ENCODE results near the gene BRICD5. TPM values are rescaled to one million over a fixed set of nuclear protein-coding genes. Genes with fewer than 3 reads are reported as not detected.
"Not testable (repeated sequence)": the region's sequence is repeated elsewhere in the genome, so short reads cannot be mapped to it uniquely, and the experiment has no call there.

Gene BRICD5
- total RNA-seq, 1 donor from 2014 or later: 32.0 TPM

- DNase-seq (ENCODE audit: low read depth, low spot score): no peak
- H3K27ac Mint-ChIP-seq (ENCODE audit: unreplicated experiment): no peak overlapping the region
- peaks cover 3% of the 10 kb centered on the region for H3K27me3 Mint-ChIP-seq (ENCODE audit: low read depth)
- H3K36me3 Mint-ChIP-seq (ENCODE audit: low read depth): peaks cover 5% of the 10 kb centered on the region
- no peak for TF ChIP-seq CTCF (conservative IDR thresholded peaks at IDR 0.05)
- H3K9me3 Mint-ChIP-seq: no peaks in the 10 kb centered on the region
- H3K4me1 Mint-ChIP-seq: no peaks in the 10 kb centered on the region
- H3K4me3 Mint-ChIP-seq: peak overlapping the region; percentile 15
Measured at GRCh38 chr16:2244926-2245795, 34.5 kb upstream of the BRICD5 start.

- no peak for TF ChIP-seq CTCF (conservative IDR thresholded peaks at IDR 0.05)
- Mint-ChIP-seq H3K4me3 (no peak overlapping the region), H3K36me3 (ENCODE audit: low read depth) (peaks cover 5% of the 10 kb centered on the region), H3K4me1 (no peaks in the 10 kb centered on the region), H3K9me3 (no peaks in the 10 kb centered on the region), H3K27me3 (ENCODE audit: low read depth) (peaks cover 10% of the 10 kb centered on the region), H3K27ac (ENCODE audit: unreplicated experiment) (no peak overlapping the region)
- DNase-seq (ENCODE audit: low read depth, low spot score): no peak
Measured at GRCh38 chr16:2244301-2244700, 33.6 kb upstream of the BRICD5 start.

- H3K27me3 Mint-ChIP-seq (ENCODE audit: low read depth): peaks cover 12% of the 10 kb centered on the region
- TF ChIP-seq CTCF (conservative IDR thresholded peaks at IDR 0.05): no peak
- no peak for DNase-seq (ENCODE audit: low read depth, low spot score)
- H3K27ac Mint-ChIP-seq (ENCODE audit: unreplicated experiment): no peak overlapping the region
- H3K9me3 Mint-ChIP-seq: no peaks in the 10 kb centered on the region
- no peaks in the 10 kb centered on the region for H3K4me1 Mint-ChIP-seq
- H3K36me3 Mint-ChIP-seq (ENCODE audit: low read depth): peaks cover 5% of the 10 kb centered on the region
- peak overlapping the region; percentile 22 for H3K4me3 Mint-ChIP-seq
Measured at GRCh38 chr16:2243781-2244180, 33.1 kb upstream of the BRICD5 start.

- Mint-ChIP-seq H3K36me3 (ENCODE audit: low read depth) (peaks cover 5% of the 10 kb centered on the region), H3K4me1 (no peaks in the 10 kb centered on the region), H3K27me3 (ENCODE audit: low read depth) (peaks cover 17% of the 10 kb centered on the region), H3K4me3 (no peak overlapping the region), H3K9me3 (no peaks in the 10 kb centered on the region), H3K27ac (ENCODE audit: unreplicated experiment) (no peak overlapping the region)
- no peak for TF ChIP-seq CTCF (conservative IDR thresholded peaks at IDR 0.05)
- DNase-seq (ENCODE audit: low read depth, low spot score): no peak
Measured at GRCh38 chr16:2243031-2243528, 32.4 kb upstream of the BRICD5 start.

GRCh38 chr16:2242598-2242997, 31.9 kb upstream of the BRICD5 start:
- TF ChIP-seq CTCF (conservative IDR thresholded peaks at IDR 0.05): no peak
- H3K27me3 Mint-ChIP-seq (ENCODE audit: low read depth): peaks cover 19% of the 10 kb centered on the region
- no peaks in the 10 kb centered on the region for H3K4me1 Mint-ChIP-seq
- peak overlapping the region; percentile 4 for H3K4me3 Mint-ChIP-seq
- no peaks in the 10 kb centered on the region for H3K9me3 Mint-ChIP-seq
- DNase-seq (ENCODE audit: low read depth, low spot score): no peak
- H3K36me3 Mint-ChIP-seq (ENCODE audit: low read depth): peaks cover 5% of the 10 kb centered on the region
- H3K27ac Mint-ChIP-seq (ENCODE audit: unreplicated experiment): no peak overlapping the region

- H3K4me3 Mint-ChIP-seq; DNase-seq (ENCODE audit: low read depth, low spot score); H3K9me3 Mint-ChIP-seq; H3K27ac Mint-ChIP-seq (ENCODE audit: unreplicated experiment); H3K4me1 Mint-ChIP-seq; H3K36me3 Mint-ChIP-seq (ENCODE audit: low read depth): not testable (repeated sequence)
- peaks cover 39% of the 10 kb centered on the region for H3K27me3 Mint-ChIP-seq (ENCODE audit: low read depth)
Measured at GRCh38 chr16:2240331-2240730, 29.7 kb upstream of the BRICD5 start.

Data from neural crest cell (in vitro differentiated cells).